Heart left ventricle (tissue), 16 donors: ENCODE data around the gene UNC119. TPM values are rescaled to one million over a fixed set of nuclear protein-coding genes. Genes with fewer than 3 reads are reported as not detected.

ENCODE experiments used
- ATAC-seq, 4 donors: fragments of 200-7000 bp; cut with Tn5 transposase; one replicate each; pipeline ENCODE4 v1.9.1; 2020 to 2022; ENCODE audit warnings: moderate library complexity in 4 of 4, mild to moderate bottlenecking in 3 of 4, moderate number of reproducible peaks in 1 of 4
- DNase-seq, 5 donors: peaks; one replicate each; pipeline ENCODE4 v3.0.0-alpha.2; 2020
- H3K27ac ChIP-seq, 12 donors: fragments of 200-600 bp; sonication (generic) in 4 of 12; one replicate each; pipeline versions ENCODE4 v1.5.0 to v1.8.0; 2016 to 2022; ENCODE audit warnings: mild to moderate bottlenecking in 2 of 12
- H3K27me3 ChIP-seq, 9 donors: fragments of 200-600 bp; sonication (generic) in 2 of 9; one replicate each; pipeline versions ENCODE4 v1.5.1 to v1.8.0; 2016 to 2022; ENCODE audit warnings: mild to moderate bottlenecking in 3 of 9
- H3K36me3 ChIP-seq, 9 donors: fragments of 200-600 bp; sonication (generic) in 2 of 9; one replicate each; pipeline versions ENCODE4 v1.5.0 to v1.8.0; 2018 to 2022; ENCODE audit warnings: mild to moderate bottlenecking in 2 of 9
- H3K4me1 ChIP-seq, 12 donors: fragments of 200-600 bp; sonication (generic) in 4 of 12; one replicate each; pipeline versions ENCODE4 v1.5.0 to v1.8.0; 2016 to 2022; ENCODE audit warnings: mild to moderate bottlenecking in 3 of 12
- H3K4me3 ChIP-seq, 12 donors: fragments of 200-600 bp; sonication (generic) in 4 of 12; one replicate each; pipeline versions ENCODE4 v1.5.0 to v1.8.0; 2017 to 2022; ENCODE audit warnings: mild to moderate bottlenecking in 9 of 12, moderate library complexity in 4 of 12
- H3K9me3 ChIP-seq, 12 donors: fragments of 200-600 bp; sonication (generic) in 4 of 12; one replicate each; pipeline versions ENCODE4 v1.5.0 to v1.8.0; 2016 to 2022; ENCODE audit warnings: mild to moderate bottlenecking in 1 of 12
- CTCF ChIP-seq, 12 donors: fragments of 200-600 bp; sonication (generic) in 4 of 12; IDR thresholded peaks; one replicate each; pipeline versions ENCODE4 v1.5.0 to v1.8.0; 2018 to 2022; ENCODE audit warnings: antibody characterized with exemption in 12 of 12, mild to moderate bottlenecking in 5 of 12
- POLR2A ChIP-seq, 2 donors: fragments of 450-650 bp; IDR thresholded peaks; one replicate each; pipeline ENCODE4 v1.6.1; 2017; ENCODE audit warnings: antibody characterized with exemption in 2 of 2, mild to moderate bottlenecking in 2 of 2, moderate library complexity in 2 of 2
- WGBS, 4 donors: extraction: QIAGEN DNeasy Blood & Tissue Kit in 2 of 4; methylation state at CpG; one replicate each; pipeline versions ENCODE4 v1.1.5 to v1.1.7; 2013 to 2018; 5-methylcytosine and 5-hydroxymethylcytosine counted together
- intact Hi-C, 10 donors: fragments of 100-400 bp; cut with DNase I; formaldehyde crosslinking; loops; one replicate each; pipeline versions ENCODE4 v1.11.1 to v1.14.2; 2022
- polyA plus RNA-seq, 2 donors: library from polyadenylated mRNA; stranded (reverse); fragments of 200-250 nt; gene quantifications; one replicate each; pipeline ENCODE4 v1.2.3, GENCODE V29; 2013
- total RNA-seq, 9 donors: library from RNA; depleted of rRNA in 2 of 9; stranded (reverse); fragments of >200 nt in 2 of 9; fragmentation: NEBNext Ultra II Directional in 3 of 9; extraction: Animal tissue kit (Norgen Biotek cat#: 25700) in 3 of 9; gene quantifications; one replicate each; pipeline versions ENCODE4 v1.1.0 to v1.2.4, GENCODE V29; 2016 to 2023
- donor health status: ischemic (EF 13 %, LVEDD 7.1; RV severe dilation, severe dysfunction).
- donor health status: healthy with polysubstance abuse.
- donor health status: DM: no; HTN: yes; CAD: no.
- donor health status: DM: no; HTN: no; CAD: no.
- donor health status: ischemic (EF 25% LVEDD 6.9; RV normal size, moderate dysfunction).
- donor health status: ischemic (EF 25% LVEDD 5.7; RV mildly dilated, moderate dysfunction).
- donor health status: healthy.
- donor health status: DM: yes; HTN: yes; CAD: no.
- donor health status: ischemic (EF 35%, LVEDD 5.7; RV mildly dilated, moderate dysfunction).
- donor health status: nonischemic (EF 11% LVEDD 7.7; RV severe dilation, severe dysfunction).
- donor health status: DM: yes; HTN: yes; CAD: no.
- donor health status: PGD.
- donor health status: ischemic (EF 29% LVEDD 5.4; RV normal size, mild dysfunction).
- donor health status: nonischemic (EF 23%, LVEDD 6.1; RV moderate dilation, normal function).

The UNC119 gene
- total and polyA plus RNA-seq, 11 donors = 12.8 to 30.7 (median 19.2) TPM

DNA sequence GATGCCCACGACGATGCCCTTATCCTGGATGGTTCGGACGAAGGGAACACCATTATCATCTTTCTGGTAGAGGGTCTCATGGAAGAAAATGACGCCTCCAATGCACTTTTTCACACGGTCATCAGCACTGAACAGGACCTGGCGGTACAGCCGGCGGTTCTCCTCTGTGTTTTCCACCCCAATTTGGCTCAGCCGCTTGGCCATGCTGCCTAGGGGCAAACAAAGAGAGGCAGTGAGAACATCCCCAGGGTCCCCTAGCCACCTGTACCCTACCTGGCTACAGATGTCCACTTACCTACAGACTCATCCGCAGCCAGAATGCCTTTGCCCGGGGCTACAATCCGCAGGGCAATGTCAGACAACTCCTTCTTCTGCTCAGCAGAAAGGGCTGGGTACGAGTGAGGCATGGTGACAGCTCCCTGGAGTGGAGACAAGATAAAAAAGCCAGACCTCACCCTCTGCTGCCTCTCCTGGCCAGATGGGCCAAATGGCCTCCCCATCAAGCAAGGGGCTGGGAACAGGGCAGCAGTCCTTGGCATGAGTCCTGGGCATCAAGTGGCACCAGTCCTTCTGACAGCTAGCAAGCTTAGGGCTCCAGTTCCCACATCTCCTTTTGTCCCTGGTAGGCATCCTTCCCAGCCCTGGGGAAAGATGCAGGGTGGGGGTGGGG is 22.8 kb upstream of the UNC119 start:
- Histone ChIP-seq H3K36me3 (peaks cover 0 to 12% (median 3%) of the 10 kb centered on the region in 9 donors), H3K27me3 (no peaks in the 10 kb centered on the region), H3K9me3 (no peaks in the 10 kb centered on the region), H3K27ac (peak overlapping the region in 9 of 12 donors; percentile 41 to 84 (median 72)), H3K4me1 (peaks cover 0 to 48% (median 20%) of the 10 kb centered on the region in 12 donors), H3K4me3 (peak overlapping the region in 5 of 12 donors; percentile 44 to 55 (median 47))
- TF ChIP-seq CTCF (IDR thresholded peaks at IDR 0.05) (peak in 10 of 12 donors; percentile 8 to 52 (median 30)), POLR2A (IDR thresholded peaks at IDR 0.05) (no peak)
- DNase-seq (peak; percentile 76 to 94 (median 87)), ATAC-seq (peak; percentile 72 to 76 (median 74))
- intact Hi-C loops = loop anchor here in 1 of 10 donors (2.0 kb wide), 1 partner anchor 26 kb away; no protein-coding TSS in a partner anchor
- 57 to 85% (median 71%) methylated on average over 10 to 14 of the region's 14 CpGs for WGBS, 4 donors

DNA sequence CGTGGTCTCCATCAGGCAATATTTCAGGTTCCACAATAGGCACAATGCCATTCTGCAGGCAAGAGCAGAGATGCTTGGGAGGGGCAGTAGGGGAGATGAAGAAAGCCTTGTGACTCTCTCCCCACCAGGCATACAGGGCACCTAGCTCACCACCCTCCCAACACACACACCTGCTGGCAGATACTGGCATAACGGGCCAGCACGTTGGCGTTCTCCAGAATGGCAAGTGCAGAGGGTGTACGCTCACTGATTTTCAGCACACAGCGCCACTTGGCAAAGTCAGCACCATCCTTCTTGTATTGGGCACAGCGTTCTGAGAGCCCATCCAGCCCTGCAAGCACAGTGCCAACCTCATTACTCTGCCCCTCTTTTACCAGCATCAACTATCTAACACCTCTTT is 22.1 kb upstream of the UNC119 start:
- intact Hi-C loops = loop anchor here in 2 of 10 donors (2.0 to 5.0 kb wide), 2 partner anchors 26 to 73 kb away; partner anchors contain the start of gene BLTP2 (in 1 of the 2)
- Histone ChIP-seq H3K4me1 (peaks cover 0 to 55% (median 28%) of the 10 kb centered on the region in 12 donors), H3K4me3 (peak overlapping the region in 1 of 12 donors; percentile 31), H3K36me3 (peaks cover 0 to 12% (median 3%) of the 10 kb centered on the region in 9 donors), H3K9me3 (no peaks in the 10 kb centered on the region), H3K27ac (peak overlapping the region in 5 of 12 donors; percentile 34 to 74 (median 59)), H3K27me3 (no peaks in the 10 kb centered on the region)
- WGBS, 4 donors = 53 to 74% (median 63%) methylated on average over 4 to 7 of the region's 7 CpGs
- peak in 1 of 5 donors; percentile 51 for DNase-seq
- no peak for ATAC-seq
- TF ChIP-seq POLR2A (IDR thresholded peaks at IDR 0.05) = no peak
- no peak for TF ChIP-seq CTCF (IDR thresholded peaks at IDR 0.05)

- Histone ChIP-seq H3K27me3 (no peaks in the 10 kb centered on the region), H3K9me3 (no peaks in the 10 kb centered on the region), H3K36me3 (peaks cover 0 to 12% (median 3%) of the 10 kb centered on the region in 9 donors), H3K4me1 (peaks cover 0 to 60% (median 29%) of the 10 kb centered on the region in 12 donors), H3K27ac (peak overlapping the region in 2 of 12 donors; percentile 59 to 69), H3K4me3 (no peak overlapping the region)
- 95 to 100% (median 96%) methylated on average over 6 of the region's 6 CpGs for WGBS, 4 donors
- TF ChIP-seq CTCF (IDR thresholded peaks at IDR 0.05) = no peak
- TF ChIP-seq POLR2A (IDR thresholded peaks at IDR 0.05) = no peak
- DNase-seq (no peak), ATAC-seq (no peak)
- intact Hi-C loops = loop anchor here in 2 of 10 donors (2.0 to 5.0 kb wide), 2 partner anchors 25 to 73 kb away; partner anchors contain the start of gene BLTP2 (in 1 of the 2)
Observed at GRCh38 chr17:28573966-28574480, 21.6 kb upstream of the UNC119 start.

DNA sequence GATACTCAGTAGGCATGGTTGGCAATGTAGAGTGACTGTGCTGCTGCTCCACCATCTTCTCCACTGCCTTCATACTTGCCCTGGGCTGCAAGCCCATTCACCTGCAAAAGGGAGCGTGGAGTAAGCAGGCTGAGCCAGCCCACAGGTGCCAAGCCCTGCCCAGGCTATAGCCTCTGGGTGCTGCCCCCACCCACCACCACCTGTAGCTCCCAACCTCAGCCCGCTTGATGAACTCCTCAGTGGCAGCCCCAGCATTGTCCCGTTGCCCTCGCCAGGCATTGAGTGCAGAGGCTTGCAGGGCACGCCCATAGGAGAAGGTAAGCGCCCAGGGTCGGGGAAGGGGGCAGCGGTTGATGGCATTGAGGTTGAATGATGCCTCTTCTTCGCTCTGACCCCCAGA is 21.1 kb upstream of the UNC119 start:
- Histone ChIP-seq H3K9me3 (no peaks in the 10 kb centered on the region), H3K4me3 (no peak overlapping the region), H3K4me1 (peaks cover 0 to 60% (median 29%) of the 10 kb centered on the region in 12 donors), H3K27me3 (no peaks in the 10 kb centered on the region), H3K36me3 (peaks cover 0 to 15% (median 3%) of the 10 kb centered on the region in 9 donors), H3K27ac (no peak overlapping the region)
- intact Hi-C loops = loop anchor here in 1 of 10 donors (5.0 kb wide), 1 partner anchor 74 kb away; the partner anchor contains the start of gene BLTP2
- 97 to 98% (median 98%) methylated on average over 9 of the region's 9 CpGs for WGBS, 4 donors
- DNase-seq (no peak), ATAC-seq (no peak)
- TF ChIP-seq CTCF (IDR thresholded peaks at IDR 0.05) = no peak
- TF ChIP-seq POLR2A (IDR thresholded peaks at IDR 0.05) = no peak
